Measurements from ENCODE around the gene CDH4. TPM values are rescaled to one million over a fixed set of nuclear protein-coding genes. Genes with fewer than 3 reads are reported as not detected.

The CDH4 gene
- total RNA-seq, 2 experiments from 2014 or later, result not detected

DNA sequence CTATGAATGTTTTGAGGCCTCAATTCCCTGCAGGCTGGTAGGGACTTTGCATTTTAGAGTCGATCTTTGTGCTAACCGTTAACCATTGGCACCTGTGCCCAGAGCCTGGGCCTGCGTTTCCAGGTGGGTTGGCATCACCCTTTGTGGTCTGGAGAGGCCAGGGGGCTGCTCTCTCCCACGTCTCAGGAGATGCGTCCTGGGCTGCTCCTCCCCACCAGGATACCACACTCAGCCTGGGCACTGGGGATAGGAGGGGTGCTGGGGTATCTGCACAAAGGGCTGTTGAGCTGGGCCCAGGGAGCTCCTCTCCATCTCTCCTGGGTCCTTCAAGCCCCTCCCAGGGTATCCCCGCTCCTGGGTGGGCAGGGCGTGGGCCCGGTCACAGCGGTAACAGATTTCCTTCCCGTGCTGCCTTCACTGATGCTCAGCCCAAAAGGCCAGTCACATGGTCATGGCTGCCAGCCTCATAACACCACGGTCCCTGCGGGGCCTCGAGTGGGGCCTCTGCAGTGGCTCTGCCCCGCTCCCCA, 547.4 kb downstream of the CDH4 start:
- ChIA-PET POLR2A (no interaction called here), CTCF (ENCODE audit: unreplicated experiment) (no interaction called here)
- no peak for DNase-seq (ENCODE audit: low spot score)
- Histone ChIP-seq H4K20me1 (ENCODE audit: insufficient read depth, low read length) (no peaks in the 10 kb centered on the region), H3K9me2 (ENCODE audit: insufficient read depth, low read length) (no peaks in the 10 kb centered on the region), H3K79me2 (ENCODE audit: insufficient read depth, low read depth, low read length) (no peaks in the 10 kb centered on the region), H3K4me1 (ENCODE audit: insufficient read depth, low read length, poor library complexity, severe bottlenecking) (peaks cover 5% of the 10 kb centered on the region), H3K9me3 (ENCODE audit: low read length) (no peaks in the 10 kb centered on the region), H3K4me2 (ENCODE audit: low read length) (no peak overlapping the region), H2AFZ (ENCODE audit: low read length) (no peak overlapping the region), H3K36me3 (ENCODE audit: insufficient read depth, low read length) (no peaks in the 10 kb centered on the region), H3K27ac (ENCODE audit: low read depth, low read length, poor library complexity, severe bottlenecking) (no peak overlapping the region), H3K4me3 (ENCODE audit: low read depth, low read length, poor library complexity, severe bottlenecking) (no peak overlapping the region)
- TF ChIP-seq, protein P1, sequence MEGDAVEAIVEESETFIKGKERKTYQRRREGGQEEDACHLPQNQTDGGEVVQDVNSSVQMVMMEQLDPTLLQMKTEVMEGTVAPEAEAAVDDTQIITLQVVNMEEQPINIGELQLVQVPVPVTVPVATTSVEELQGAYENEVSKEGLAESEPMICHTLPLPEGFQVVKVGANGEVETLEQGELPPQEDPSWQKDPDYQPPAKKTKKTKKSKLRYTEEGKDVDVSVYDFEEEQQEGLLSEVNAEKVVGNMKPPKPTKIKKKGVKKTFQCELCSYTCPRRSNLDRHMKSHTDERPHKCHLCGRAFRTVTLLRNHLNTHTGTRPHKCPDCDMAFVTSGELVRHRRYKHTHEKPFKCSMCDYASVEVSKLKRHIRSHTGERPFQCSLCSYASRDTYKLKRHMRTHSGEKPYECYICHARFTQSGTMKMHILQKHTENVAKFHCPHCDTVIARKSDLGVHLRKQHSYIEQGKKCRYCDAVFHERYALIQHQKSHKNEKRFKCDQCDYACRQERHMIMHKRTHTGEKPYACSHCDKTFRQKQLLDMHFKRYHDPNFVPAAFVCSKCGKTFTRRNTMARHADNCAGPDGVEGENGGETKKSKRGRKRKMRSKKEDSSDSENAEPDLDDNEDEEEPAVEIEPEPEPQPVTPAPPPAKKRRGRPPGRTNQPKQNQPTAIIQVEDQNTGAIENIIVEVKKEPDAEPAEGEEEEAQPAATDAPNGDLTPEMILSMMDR (conservative IDR thresholded peaks at IDR 0.05; ENCODE audit: low read length), result no peak
- TF ChIP-seq EZH2phosphoT487 (IDR thresholded peaks at IDR 0.05; ENCODE audit: borderline replicate concordance, low read depth, low read length), result no peak
- intact Hi-C loops (cut with micrococcal nuclease; ENCODE audit: unreplicated experiment), result no loop called here
- no TSS peak for BruUV-seq (replicated peaks)

DNA sequence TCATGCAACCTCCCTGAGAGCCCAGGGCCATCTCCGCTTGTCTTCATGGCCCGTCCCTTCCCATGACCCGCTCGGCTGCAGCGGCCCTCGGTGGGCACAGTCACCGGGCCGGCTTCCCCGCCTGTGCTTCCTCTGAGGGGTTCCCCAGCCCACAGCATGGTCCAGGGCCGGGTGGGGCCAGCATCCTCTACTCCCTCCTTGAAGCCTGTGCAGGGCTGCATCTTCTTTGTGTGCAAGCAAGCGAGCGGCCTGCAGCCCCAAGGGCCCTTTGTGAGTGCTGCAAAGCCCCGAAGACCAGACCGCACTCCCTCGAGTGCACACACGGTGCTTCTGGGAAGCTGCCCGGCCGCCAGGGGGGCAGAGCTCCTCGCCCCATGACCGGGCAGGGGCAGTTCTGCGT, 547.9 kb downstream of the CDH4 start:
- POLR2A ChIA-PET, result no interaction called here
- H3K4me1 ChIP-seq (ENCODE audit: insufficient read depth, low read length, poor library complexity, severe bottlenecking), result peaks cover 5% of the 10 kb centered on the region
- BruUV-seq (replicated peaks), result no TSS peak

DNA sequence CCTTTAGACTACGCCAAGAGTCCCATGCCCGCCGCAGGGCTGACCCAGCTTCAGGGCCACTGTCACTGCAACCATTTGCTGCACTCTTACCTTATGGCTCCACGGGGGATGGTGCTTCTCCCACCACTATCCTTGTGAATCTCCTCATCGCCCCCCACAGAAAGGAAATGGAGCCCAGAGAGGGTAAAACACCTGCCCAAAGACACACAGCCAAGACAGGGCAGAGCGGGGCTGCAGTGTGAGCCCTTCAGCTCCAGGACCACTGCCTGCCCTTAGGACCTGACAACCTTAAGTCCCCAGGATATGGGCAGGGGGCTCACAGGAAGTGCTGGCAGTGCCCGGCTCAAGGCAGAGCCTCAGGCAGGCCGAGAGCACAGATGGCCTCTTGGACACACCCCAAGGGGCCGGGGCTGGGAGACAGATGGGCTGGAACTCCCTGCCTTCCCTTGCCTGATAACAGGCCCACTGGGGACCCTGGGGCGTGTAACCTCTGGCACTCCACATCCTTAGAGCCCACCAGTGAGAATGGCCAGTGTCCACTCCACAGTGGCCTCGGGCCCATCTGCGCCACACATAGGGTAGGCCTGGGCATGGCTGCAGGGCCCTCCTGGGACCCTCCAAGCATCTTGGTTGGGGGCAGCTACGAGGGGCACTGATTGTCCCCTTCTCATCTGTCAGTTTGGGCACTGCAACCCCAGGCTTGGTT, 548.5 kb downstream of the CDH4 start:
- TF ChIP-seq, protein P1 (conservative IDR thresholded peaks at IDR 0.05; ENCODE audit: low read length), result no peak
- TF ChIP-seq EZH2phosphoT487 (IDR thresholded peaks at IDR 0.05; ENCODE audit: borderline replicate concordance, low read depth, low read length), result no peak
- no peaks in the 10 kb centered on the region for H3K9me2 ChIP-seq (ENCODE audit: insufficient read depth, low read length)
- H4K20me1 ChIP-seq (ENCODE audit: insufficient read depth, low read length), result no peaks in the 10 kb centered on the region
- H3K9me3 ChIP-seq (ENCODE audit: low read length), result no peaks in the 10 kb centered on the region
- H3K4me3 ChIP-seq (ENCODE audit: low read depth, low read length, poor library complexity, severe bottlenecking), result no peak overlapping the region
- no peak overlapping the region for H2AFZ ChIP-seq (ENCODE audit: low read length)
- intact Hi-C loops (cut with micrococcal nuclease; ENCODE audit: unreplicated experiment), result no loop called here
- no peak overlapping the region for H3K4me2 ChIP-seq (ENCODE audit: low read length)
- no TSS peak for BruUV-seq (replicated peaks)
- POLR2A ChIA-PET, result no interaction called here
- H3K27ac ChIP-seq (ENCODE audit: low read depth, low read length, poor library complexity, severe bottlenecking), result no peak overlapping the region
- CTCF ChIA-PET (ENCODE audit: unreplicated experiment), result no interaction called here
- no peaks in the 10 kb centered on the region for H3K36me3 ChIP-seq (ENCODE audit: insufficient read depth, low read length)
- H3K4me1 ChIP-seq (ENCODE audit: insufficient read depth, low read length, poor library complexity, severe bottlenecking), result peaks cover 5% of the 10 kb centered on the region
- no peak for DNase-seq (ENCODE audit: low spot score)
- no peaks in the 10 kb centered on the region for H3K79me2 ChIP-seq (ENCODE audit: insufficient read depth, low read depth, low read length)

More for the DNA sequence above, 547.9 kb downstream of the CDH4 start:
- H4K20me1 ChIP-seq (ENCODE audit: insufficient read depth, low read length), result no peaks in the 10 kb centered on the region
- H3K36me3 ChIP-seq (ENCODE audit: insufficient read depth, low read length), result no peaks in the 10 kb centered on the region
- no peaks in the 10 kb centered on the region for H3K9me2 ChIP-seq (ENCODE audit: insufficient read depth, low read length)
- H3K79me2 ChIP-seq (ENCODE audit: insufficient read depth, low read depth, low read length), result no peaks in the 10 kb centered on the region
- no peak overlapping the region for H3K4me3 ChIP-seq (ENCODE audit: low read depth, low read length, poor library complexity, severe bottlenecking)
- no peak overlapping the region for H2AFZ ChIP-seq (ENCODE audit: low read length)
- no peak overlapping the region for H3K4me2 ChIP-seq (ENCODE audit: low read length)
- H3K9me3 ChIP-seq (ENCODE audit: low read length), result no peaks in the 10 kb centered on the region
- intact Hi-C loops (cut with micrococcal nuclease; ENCODE audit: unreplicated experiment), result no loop called here
- CTCF ChIA-PET (ENCODE audit: unreplicated experiment), result no interaction called here
- H3K27ac ChIP-seq (ENCODE audit: low read depth, low read length, poor library complexity, severe bottlenecking), result no peak overlapping the region
- no peak for TF ChIP-seq EZH2phosphoT487 (IDR thresholded peaks at IDR 0.05; ENCODE audit: borderline replicate concordance, low read depth, low read length)
- TF ChIP-seq, protein P1 (conservative IDR thresholded peaks at IDR 0.05; ENCODE audit: low read length), result no peak
- DNase-seq (ENCODE audit: low spot score), result no peak

Data from OCI-LY7 (cell line).